GM23248 (cell line): ENCODE data around the gene KCNAB1.

ENCODE experiments used
- EZH2 ChIP-seq: fragments of 200-600 bp; sonication (generic); IDR thresholded peaks from 2 replicates; pipeline ENCODE4 v1.6.1; 2018; ENCODE audit warnings: antibody characterized with exemption, mild to moderate bottlenecking; ENCODE audit not compliant: insufficient read depth, poor library complexity, severe bottlenecking
- EZH2phosphoT487 ChIP-seq: fragments of 200-600 bp; sonication (generic); IDR thresholded peaks from 2 replicates; pipeline ENCODE4 v1.6.1; 2018; ENCODE audit warnings: antibody characterized with exemption, moderate library complexity, mild to moderate bottlenecking, low read depth; ENCODE audit not compliant: insufficient read depth

GRCh38 chr3:156188757-156189156 lies 68.4 kb downstream of the KCNAB1 start:
- no peak for TF ChIP-seq EZH2phosphoT487
- no peak for TF ChIP-seq EZH2
